ENCODE data around the gene CDK16. TPM values are rescaled to one million over a fixed set of nuclear protein-coding genes. Genes with fewer than 3 reads are reported as not detected.

Gene CDK16
- total RNA-seq, 2 donors from 2014 or later = 95.0 to 147 TPM

GRCh38 chrX:47176101-47176740, 42.3 kb upstream of the CDK16 start:
- DNase-seq = no peak

DNA sequence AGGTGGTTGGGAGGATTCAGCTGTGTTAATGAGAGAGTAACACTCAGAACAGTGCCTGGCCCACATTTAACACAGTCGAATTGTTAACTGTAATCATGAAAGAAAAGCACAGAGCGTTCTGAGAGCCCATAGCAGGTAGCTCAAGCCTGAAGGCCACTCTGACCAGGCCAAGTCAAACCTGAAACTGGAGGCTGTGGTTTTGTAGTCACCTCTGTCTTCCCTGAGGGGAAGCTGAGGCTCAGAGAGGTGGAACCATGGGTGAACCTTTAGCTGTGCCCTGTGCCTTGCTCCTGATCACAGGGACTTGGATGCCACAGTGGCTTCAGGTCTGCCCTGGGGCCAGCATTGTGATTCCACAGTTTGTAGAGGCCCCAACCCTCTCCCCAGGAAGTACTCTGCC, 41.4 kb upstream of the CDK16 start:
- Histone ChIP-seq H3K36me3 (peaks cover 8% of the 10 kb centered on the region), H3K4me1 (no peaks in the 10 kb centered on the region), H3K27me3 (no peaks in the 10 kb centered on the region), H3K9me3 (no peaks in the 10 kb centered on the region), H3K4me3 (no peak overlapping the region), H3K9ac (ENCODE audit: low read depth in 2 of 2, low read length in 2 of 2) (no peak overlapping the region), H3K27ac (no peak overlapping the region)
- DNase-seq = no peak
- intact Hi-C loops (cut with DNase I) = no loop called here
- TF ChIP-seq, protein P1, sequence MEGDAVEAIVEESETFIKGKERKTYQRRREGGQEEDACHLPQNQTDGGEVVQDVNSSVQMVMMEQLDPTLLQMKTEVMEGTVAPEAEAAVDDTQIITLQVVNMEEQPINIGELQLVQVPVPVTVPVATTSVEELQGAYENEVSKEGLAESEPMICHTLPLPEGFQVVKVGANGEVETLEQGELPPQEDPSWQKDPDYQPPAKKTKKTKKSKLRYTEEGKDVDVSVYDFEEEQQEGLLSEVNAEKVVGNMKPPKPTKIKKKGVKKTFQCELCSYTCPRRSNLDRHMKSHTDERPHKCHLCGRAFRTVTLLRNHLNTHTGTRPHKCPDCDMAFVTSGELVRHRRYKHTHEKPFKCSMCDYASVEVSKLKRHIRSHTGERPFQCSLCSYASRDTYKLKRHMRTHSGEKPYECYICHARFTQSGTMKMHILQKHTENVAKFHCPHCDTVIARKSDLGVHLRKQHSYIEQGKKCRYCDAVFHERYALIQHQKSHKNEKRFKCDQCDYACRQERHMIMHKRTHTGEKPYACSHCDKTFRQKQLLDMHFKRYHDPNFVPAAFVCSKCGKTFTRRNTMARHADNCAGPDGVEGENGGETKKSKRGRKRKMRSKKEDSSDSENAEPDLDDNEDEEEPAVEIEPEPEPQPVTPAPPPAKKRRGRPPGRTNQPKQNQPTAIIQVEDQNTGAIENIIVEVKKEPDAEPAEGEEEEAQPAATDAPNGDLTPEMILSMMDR (IDR thresholded peaks at IDR 0.05) = no peak

More at GRCh38 chrX:47176101-47176740, 42.3 kb upstream of the CDK16 start:
- Histone ChIP-seq H3K9me3 (no peaks in the 10 kb centered on the region), H3K4me1 (no peaks in the 10 kb centered on the region), H3K27ac (no peak overlapping the region), H3K36me3 (peaks cover 5% of the 10 kb centered on the region), H3K9ac (ENCODE audit: low read depth in 2 of 2, low read length in 2 of 2) (no peak overlapping the region), H3K4me3 (no peak overlapping the region), H3K27me3 (no peaks in the 10 kb centered on the region)
- TF ChIP-seq, protein P1 (IDR thresholded peaks at IDR 0.05) = no peak
- intact Hi-C loops (cut with DNase I) = no loop called here

DNA sequence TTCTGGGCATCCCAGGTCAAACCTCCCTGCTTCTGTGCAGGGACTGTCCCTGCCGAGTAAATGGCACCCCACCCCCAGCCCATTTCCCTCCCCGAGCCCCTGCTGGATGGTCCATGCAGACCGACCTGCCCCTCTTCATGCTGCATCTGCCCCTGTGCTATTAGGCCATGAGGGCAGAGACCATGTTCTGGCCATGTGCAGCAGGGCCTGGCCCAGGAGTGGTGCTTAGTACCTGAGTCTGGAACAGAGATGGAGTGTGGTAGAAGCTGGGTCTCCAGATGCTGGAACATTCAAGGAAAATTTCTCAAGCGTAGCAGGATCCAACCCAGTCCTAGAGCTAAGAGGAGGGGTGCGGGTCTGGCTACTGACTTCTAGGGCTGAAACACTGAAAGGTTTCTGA, 40.1 kb upstream of the CDK16 start:
- no peak for DNase-seq
- no peak overlapping the region for H3K9ac ChIP-seq (ENCODE audit: low read depth in 2 of 2, low read length in 2 of 2)
- TF ChIP-seq, protein P1 (IDR thresholded peaks at IDR 0.05) = no peak
- no peaks in the 10 kb centered on the region for H3K27me3 ChIP-seq
- no peaks in the 10 kb centered on the region for H3K4me1 ChIP-seq
- H3K4me3 ChIP-seq = no peak overlapping the region
- intact Hi-C loops (cut with DNase I) = no loop called here
- no peak overlapping the region for H3K27ac ChIP-seq
- H3K9me3 ChIP-seq = no peaks in the 10 kb centered on the region
- peaks cover 8% of the 10 kb centered on the region for H3K36me3 ChIP-seq

- Histone ChIP-seq H3K9me3 (no peaks in the 10 kb centered on the region), H3K4me1 (no peaks in the 10 kb centered on the region), H3K27ac (no peak overlapping the region), H3K36me3 (peaks cover 8% of the 10 kb centered on the region), H3K27me3 (no peaks in the 10 kb centered on the region), H3K9ac (ENCODE audit: low read depth in 2 of 2, low read length in 2 of 2) (no peak overlapping the region), H3K4me3 (no peak overlapping the region)
- intact Hi-C loops (cut with DNase I) = no loop called here
- TF ChIP-seq, protein P1 (IDR thresholded peaks at IDR 0.05) = no peak
- no peak for DNase-seq
Observed at GRCh38 chrX:47179221-47179927, 39.1 kb upstream of the CDK16 start.

GRCh38 chrX:47179928-47180255, 38.6 kb upstream of the CDK16 start:
- no peaks in the 10 kb centered on the region for H3K27me3 ChIP-seq
- H3K9me3 ChIP-seq = no peaks in the 10 kb centered on the region
- H3K9ac ChIP-seq (ENCODE audit: low read depth in 2 of 2, low read length in 2 of 2) = no peak overlapping the region
- TF ChIP-seq, protein P1 (IDR thresholded peaks at IDR 0.05) = no peak
- no peaks in the 10 kb centered on the region for H3K4me1 ChIP-seq
- DNase-seq = no peak
- no peak overlapping the region for H3K27ac ChIP-seq
- intact Hi-C loops (cut with DNase I) = no loop called here
- H3K36me3 ChIP-seq = peaks cover 8% of the 10 kb centered on the region
- no peak overlapping the region for H3K4me3 ChIP-seq
